H1 (cell line): ENCODE data around the gene PKM. TPM values are rescaled to one million over a fixed set of nuclear protein-coding genes. Genes with fewer than 3 reads are reported as not detected.

Source experiments
- ASH2L ChIP-seq: fragments of 200-600, 300-600 bp; sonication (generic); IDR thresholded peaks from one replicate; pipeline ENCODE4 v1.7.1; 2017; ENCODE audit warnings: low read length
- CBX8 ChIP-seq: fragments of 300-800, 300-1000 bp; sonication (generic); IDR thresholded peaks from 2 replicates; pipeline ENCODE4 v1.7.1; 2016; ENCODE audit warnings: low read depth, low read length, borderline replicate concordance
- POLR2AphosphoS5 ChIP-seq: IDR thresholded peaks from 2 replicates; pipeline ENCODE4 v1.6.1; 2011; ENCODE audit warnings: low read depth, low read length
- RNF2 ChIP-seq: fragments of 200-900, 300-1000 bp; sonication (generic); IDR thresholded peaks from 2 replicates; pipeline ENCODE4 v1.7.1; 2016; ENCODE audit warnings: borderline replicate concordance, low read depth, mild to moderate bottlenecking, antibody characterized with exemption, low read length; ENCODE audit not compliant: poor library complexity, severe bottlenecking; ENCODE audit errors: missing control alignments
- SIX5 ChIP-seq: IDR thresholded peaks from 2 replicates; pipeline ENCODE4 v1.6.1; 2011; ENCODE audit warnings: mild to moderate bottlenecking, low read depth, low read length
- ZNF274 ChIP-seq: IDR thresholded peaks from 2 replicates; pipeline ENCODE4 v1.7.0; 2012; ENCODE audit warnings: low read length, borderline replicate concordance; ENCODE audit errors: extremely low read depth
- polyA plus RNA-seq, 7 experiments: library from polyadenylated mRNA; depleted of rRNA in 3 of 7; stranded (reverse) in 5 of 7; unstranded in 2 of 7; fragments of >200 nt in 5 of 7; fragments of 200-250 nt in 2 of 7; gene quantifications; 1 replicate in 5 of 7; 2 replicates in 1 of 7; 4 replicates in 1 of 7; pipeline versions ENCODE4 v1.2.1 to v1.2.3, GENCODE V29; 2011 to 2013; ENCODE audit warnings: missing spikeins in 2 of 7, mixed read lengths in 2 of 7
- total RNA-seq: library from RNA; stranded (reverse); fragmentation: NEBNext Ultra II Directional; extraction: Animal tissue kit (Norgen Biotek cat#: 25700); gene quantifications from 2 replicates; pipeline ENCODE4 v1.2.1, GENCODE V29; 2021

Gene PKM
- total and polyA plus RNA-seq, 2 of the 8 experiments (the other 6 are each of a cell fraction or from before 2014, with no cell fraction given), result 780 to 856 TPM

DNA sequence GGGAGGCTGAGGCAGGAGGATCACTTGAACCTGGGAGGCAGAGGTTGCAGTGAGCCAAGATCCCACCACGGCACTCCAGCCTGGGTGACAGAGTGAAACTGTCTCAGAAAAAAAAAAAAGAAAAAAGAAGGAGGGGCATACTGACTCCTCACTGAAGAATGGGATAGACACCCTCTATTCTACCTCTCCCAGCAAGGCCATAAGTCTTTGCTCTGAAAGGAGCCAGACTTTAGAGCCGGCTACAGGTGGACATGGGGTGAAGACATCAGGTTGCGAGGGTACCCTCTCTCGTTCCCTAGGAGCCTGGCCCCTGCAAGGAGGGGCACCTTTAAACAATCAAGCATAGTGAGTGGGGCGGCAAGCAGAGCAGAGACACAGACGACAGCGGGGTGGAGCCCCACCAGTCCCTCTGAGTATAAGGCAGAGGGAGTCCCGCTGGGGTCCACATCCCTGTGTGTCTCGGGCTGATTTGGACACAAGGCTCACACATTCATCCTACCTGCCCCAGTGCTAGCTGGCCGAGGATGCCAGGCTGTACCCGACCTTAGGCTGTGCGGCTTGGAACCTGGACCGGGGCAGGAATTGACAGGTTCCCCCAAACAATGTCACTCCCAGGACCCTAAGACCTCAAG, 34.5 kb downstream of the PKM start (continued):
- TF ChIP-seq POLR2AphosphoS5 (no peak), RNF2 (no peak), SIX5 (no peak), ZNF274 (no peak), CBX8 (no peak), ASH2L (no peak)
